ENCODE data around the gene TEAD1.

Gene TEAD1

DNA sequence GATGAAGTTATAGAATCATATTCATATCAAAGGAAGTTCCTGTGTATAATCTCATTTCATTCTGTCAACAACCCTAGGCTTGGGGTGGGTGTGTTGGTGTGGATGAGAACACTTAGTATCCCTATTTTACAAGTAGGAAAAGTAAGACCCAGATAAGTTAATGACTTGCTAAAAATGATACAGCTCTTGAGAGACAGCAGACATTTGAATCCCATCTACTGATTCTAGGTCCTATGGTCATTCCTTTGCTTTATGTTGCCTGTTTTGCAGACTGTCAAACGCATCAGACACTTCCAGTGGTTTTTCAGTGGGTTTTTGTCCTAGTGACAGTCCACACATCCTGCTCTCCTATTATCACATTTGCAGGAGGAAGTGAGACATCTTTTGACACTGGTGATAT lies 153.1 kb downstream of the TEAD1 start:
- TF ChIP-seq, protein P1, sequence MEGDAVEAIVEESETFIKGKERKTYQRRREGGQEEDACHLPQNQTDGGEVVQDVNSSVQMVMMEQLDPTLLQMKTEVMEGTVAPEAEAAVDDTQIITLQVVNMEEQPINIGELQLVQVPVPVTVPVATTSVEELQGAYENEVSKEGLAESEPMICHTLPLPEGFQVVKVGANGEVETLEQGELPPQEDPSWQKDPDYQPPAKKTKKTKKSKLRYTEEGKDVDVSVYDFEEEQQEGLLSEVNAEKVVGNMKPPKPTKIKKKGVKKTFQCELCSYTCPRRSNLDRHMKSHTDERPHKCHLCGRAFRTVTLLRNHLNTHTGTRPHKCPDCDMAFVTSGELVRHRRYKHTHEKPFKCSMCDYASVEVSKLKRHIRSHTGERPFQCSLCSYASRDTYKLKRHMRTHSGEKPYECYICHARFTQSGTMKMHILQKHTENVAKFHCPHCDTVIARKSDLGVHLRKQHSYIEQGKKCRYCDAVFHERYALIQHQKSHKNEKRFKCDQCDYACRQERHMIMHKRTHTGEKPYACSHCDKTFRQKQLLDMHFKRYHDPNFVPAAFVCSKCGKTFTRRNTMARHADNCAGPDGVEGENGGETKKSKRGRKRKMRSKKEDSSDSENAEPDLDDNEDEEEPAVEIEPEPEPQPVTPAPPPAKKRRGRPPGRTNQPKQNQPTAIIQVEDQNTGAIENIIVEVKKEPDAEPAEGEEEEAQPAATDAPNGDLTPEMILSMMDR (IDR thresholded peaks at IDR 0.05; ENCODE audit: low read depth, low read length), result no peak
- no peak for DNase-seq (ENCODE audit: low read depth in 2 of 2)
- peak overlapping the region in 1 of 2 donors; percentile 59 for H3K4me3 ChIP-seq (replicated peaks in 1 of 2; ENCODE audit: low read depth in 2 of 2, low read length in 2 of 2)

DNA sequence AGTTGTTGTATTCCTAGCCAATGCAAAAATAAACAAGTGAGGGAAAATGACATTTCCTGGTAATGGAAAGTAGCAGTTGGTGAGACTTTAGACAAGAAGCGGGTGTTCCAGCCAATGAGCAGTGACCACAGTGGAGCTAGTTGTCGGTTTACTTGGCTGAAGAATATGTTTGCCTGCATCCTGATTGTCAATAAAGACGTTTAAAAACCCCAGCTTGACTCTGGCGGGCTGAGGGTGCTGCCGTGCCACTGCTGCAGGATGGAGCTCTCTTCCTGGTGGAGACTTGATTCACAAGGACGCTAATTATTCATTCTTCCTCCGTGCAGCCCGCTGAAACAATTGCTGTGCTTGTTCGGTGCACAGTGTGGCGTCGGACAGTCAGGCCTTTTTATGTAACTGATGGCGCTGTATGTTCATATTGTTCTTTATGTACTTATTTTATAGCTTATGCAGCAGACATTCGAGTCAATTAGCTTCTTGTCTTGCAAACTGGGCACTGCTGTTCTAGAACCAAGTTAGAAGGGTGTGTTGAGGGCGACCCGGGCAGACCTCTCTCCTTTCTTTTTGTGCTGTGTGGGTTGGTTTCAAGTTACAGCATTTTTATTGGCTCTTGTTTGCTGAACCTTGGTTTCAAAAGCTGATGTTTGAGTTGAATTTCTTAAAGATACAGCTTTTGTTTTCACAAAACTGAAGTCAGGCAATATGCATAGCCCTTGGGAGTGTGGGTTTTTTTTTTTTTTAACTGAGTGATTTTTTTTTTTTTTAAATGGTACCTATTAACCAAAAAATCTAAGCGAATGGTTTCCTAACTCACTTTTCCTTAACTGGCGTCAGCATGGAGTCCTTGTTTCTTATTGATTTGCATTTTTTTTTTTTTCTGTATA lies 153.9 kb downstream of the TEAD1 start:
- peak overlapping the region; percentile 39 to 59 for H3K4me3 ChIP-seq (replicated peaks in 1 of 2; ENCODE audit: low read depth in 2 of 2, low read length in 2 of 2)
- peak; percentile 79 to 87 for DNase-seq (ENCODE audit: low read depth in 2 of 2)

DNA sequence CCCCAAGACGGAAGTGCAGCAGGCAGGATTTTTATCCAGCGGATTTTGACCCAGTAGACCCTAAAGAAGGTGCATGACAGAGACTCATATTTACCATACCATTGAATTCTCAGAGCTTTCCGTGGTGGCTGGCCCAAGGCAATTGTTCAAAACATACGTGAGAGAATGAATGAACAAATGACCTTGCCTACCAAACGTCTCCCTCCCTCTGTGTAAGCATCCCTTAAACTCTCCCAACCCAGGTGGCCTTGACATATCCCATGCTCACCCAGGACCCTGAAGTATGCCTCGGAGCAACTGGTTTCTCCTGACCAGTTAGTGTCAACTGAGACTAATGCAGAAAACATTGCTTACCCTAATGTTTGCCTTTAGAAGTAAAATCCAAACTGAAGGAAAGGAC lies 154.9 kb downstream of the TEAD1 start:
- TF ChIP-seq, protein P1 (IDR thresholded peaks at IDR 0.05; ENCODE audit: low read depth, low read length), result no peak
- DNase-seq (ENCODE audit: low read depth in 2 of 2), result no peak
- no peak overlapping the region for H3K4me3 ChIP-seq (replicated peaks in 1 of 2; ENCODE audit: low read depth in 2 of 2, low read length in 2 of 2)

More for the DNA sequence above, 153.9 kb downstream of the TEAD1 start:
- TF ChIP-seq, protein P1 (IDR thresholded peaks at IDR 0.05; ENCODE audit: low read depth, low read length), result no peak

DNA sequence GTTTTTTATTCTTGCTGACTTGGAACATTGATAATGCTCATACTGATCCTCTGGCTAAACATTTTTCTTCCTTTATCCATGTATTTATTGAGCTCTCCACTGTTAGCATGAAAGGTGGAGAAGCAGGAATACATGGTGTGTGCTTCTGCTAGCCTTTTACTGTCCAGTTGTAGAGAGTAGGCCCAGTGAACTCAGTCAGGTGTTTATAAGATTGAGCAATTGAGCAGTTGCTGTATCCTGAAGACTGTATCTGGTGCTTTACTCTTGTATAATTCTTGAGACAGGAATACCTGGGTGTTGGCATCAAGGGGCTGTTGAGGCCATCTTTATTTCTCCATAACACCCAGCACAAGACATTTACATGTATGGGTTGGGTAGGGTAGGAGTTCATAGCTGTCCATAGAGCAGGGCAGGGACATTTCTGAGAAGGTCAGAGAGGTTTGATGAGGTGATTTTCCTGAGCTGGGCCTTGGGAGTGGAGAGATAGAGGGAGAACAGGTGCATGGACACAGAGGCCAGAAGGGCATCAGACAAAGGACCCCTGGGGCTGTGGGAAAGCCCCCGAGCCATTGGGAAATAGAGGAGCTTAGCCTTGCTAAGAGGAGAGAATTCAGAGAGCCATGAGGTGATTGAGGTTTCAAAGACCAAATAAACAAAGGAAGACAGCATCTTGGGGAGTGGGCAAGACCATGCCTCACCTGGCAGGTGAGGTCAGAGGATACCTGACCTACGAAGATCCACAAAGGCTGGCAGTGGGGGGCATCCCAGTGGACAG lies 155.5 kb downstream of the TEAD1 start:
- TF ChIP-seq, protein P1 (IDR thresholded peaks at IDR 0.05; ENCODE audit: low read depth, low read length), result no peak
- no peak for DNase-seq (ENCODE audit: low read depth in 2 of 2)
- H3K4me3 ChIP-seq (replicated peaks in 1 of 2; ENCODE audit: low read depth in 2 of 2, low read length in 2 of 2), result no peak overlapping the region

DNA sequence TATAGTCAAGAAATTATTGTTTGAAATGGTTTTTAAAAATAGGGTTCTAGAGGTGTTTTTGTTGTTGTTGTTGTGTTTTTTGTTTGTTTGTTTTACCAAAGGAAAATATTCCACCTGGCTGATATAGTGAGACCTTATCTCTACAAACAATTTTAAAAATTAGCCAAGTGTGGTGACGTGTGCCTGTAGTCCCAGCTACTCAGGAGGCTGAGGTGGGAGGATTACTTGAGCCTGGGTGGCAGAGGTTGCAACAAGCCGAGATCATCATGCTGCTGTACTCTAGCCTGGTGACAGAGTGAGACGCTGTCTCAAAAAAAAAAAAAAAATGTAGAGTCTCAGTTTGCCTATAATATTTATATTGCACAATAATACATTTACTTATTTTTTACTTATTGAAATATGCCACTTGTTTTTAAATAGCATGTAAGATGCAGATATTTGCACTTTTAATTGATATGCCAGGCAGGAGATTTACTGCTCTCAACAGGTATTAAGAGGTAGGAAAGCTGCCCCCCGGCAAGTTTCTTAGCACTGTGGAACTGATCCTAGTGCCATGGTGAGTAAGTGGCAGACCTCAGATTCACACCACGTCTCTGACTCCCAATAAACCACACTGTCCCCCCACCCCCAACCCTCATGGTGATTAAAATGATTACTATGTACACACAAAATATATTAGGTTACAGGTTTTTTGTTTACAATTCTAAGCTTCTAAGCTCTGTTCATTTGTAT lies 157.4 kb downstream of the TEAD1 start:
- no peak for DNase-seq (ENCODE audit: low read depth in 2 of 2)
- H3K4me3 ChIP-seq (replicated peaks in 1 of 2; ENCODE audit: low read depth in 2 of 2, low read length in 2 of 2), result no peak overlapping the region
- TF ChIP-seq, protein P1 (IDR thresholded peaks at IDR 0.05; ENCODE audit: low read depth, low read length), result no peak

DNA sequence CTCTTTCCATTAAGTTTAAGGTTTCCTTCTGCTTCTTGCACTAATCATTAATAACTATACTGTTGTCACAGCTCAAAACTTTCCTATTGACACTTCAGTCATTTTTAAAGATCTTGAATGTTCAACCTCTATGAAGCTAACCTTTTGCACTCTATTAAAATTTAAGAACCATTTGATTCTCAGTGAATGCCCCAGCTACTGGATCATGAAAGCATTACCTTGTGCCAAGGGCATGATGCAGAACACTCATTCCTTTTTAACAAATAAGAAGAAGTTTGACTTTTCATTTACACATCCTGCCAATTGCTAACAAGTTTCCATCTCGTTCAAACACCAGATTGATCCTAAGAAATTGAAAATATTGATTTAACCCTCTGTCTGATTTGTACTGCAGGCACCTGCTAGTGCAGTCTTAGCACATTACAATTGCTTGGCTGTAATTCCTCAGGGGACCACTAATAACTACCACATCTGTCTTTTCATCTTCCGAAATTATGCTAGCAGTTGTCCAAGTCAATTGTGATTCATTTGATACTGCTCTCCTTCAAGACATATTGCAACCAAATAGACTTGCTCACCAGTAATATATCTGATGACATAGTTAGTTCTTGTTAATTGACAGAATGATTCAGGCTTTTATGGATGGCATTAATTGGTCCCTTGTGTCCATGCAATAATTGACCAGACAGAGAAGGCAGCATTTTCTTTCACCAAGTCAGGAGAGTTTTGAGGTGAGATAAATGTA lies 158.4 kb downstream of the TEAD1 start:
- DNase-seq (ENCODE audit: low read depth in 2 of 2), result no peak
- TF ChIP-seq, protein P1 (IDR thresholded peaks at IDR 0.05; ENCODE audit: low read depth, low read length), result no peak
- no peak overlapping the region for H3K4me3 ChIP-seq (replicated peaks in 1 of 2; ENCODE audit: low read depth in 2 of 2, low read length in 2 of 2)

Data from cardiac fibroblast (primary cell).